LNCaP clone FGC (cell line): ENCODE data around the gene SCARB1.

ENCODE experiments used
- DNase-seq: peaks from one replicate; pipeline ENCODE4 v3.0.0-alpha.2; 2011; ENCODE audit warnings: low read depth
- H3K4me3 ChIP-seq: 2 replicates; pipeline ENCODE4 v1.5.1; 2011; ENCODE audit warnings: mild to moderate bottlenecking, low read depth, low read length, control low read depth
- TF ChIP-seq, protein P1 (sequence below): IDR thresholded peaks from 2 replicates; pipeline ENCODE4 v1.5.1; 2012; ENCODE audit warnings: mild to moderate bottlenecking; ENCODE audit not compliant: control insufficient read depth, insufficient read depth; ENCODE audit errors: extremely low read depth

SCARB1 gene

GRCh38 chr12:124762791-124763593 is 100.7 kb downstream of the SCARB1 start:
- H3K4me3 ChIP-seq, result no peak overlapping the region
- DNase-seq, result no peak
- TF ChIP-seq, protein P1, sequence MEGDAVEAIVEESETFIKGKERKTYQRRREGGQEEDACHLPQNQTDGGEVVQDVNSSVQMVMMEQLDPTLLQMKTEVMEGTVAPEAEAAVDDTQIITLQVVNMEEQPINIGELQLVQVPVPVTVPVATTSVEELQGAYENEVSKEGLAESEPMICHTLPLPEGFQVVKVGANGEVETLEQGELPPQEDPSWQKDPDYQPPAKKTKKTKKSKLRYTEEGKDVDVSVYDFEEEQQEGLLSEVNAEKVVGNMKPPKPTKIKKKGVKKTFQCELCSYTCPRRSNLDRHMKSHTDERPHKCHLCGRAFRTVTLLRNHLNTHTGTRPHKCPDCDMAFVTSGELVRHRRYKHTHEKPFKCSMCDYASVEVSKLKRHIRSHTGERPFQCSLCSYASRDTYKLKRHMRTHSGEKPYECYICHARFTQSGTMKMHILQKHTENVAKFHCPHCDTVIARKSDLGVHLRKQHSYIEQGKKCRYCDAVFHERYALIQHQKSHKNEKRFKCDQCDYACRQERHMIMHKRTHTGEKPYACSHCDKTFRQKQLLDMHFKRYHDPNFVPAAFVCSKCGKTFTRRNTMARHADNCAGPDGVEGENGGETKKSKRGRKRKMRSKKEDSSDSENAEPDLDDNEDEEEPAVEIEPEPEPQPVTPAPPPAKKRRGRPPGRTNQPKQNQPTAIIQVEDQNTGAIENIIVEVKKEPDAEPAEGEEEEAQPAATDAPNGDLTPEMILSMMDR, result no peak

DNA sequence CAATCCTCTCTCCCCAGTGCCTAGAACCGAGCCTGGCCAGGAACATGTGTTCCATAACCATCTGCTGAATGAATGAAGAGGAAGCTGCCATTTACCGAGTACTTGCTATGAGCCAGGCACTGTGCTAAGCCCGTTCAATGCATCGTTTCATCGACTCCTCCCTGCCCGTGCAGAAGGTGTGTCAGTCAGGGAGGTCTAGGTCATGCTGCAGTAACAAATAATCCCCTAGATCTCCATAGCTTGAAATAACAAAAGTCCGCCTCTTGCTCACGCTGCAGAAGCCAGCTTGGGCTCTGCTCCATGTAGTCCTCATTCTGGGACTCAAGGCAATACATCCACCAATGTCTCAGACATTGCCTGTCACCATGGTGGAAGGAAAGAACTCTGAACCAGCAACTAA is 101.3 kb downstream of the SCARB1 start:
- H3K4me3 ChIP-seq, result no peak overlapping the region
- DNase-seq, result no peak
- TF ChIP-seq, protein P1, result no peak

DNA sequence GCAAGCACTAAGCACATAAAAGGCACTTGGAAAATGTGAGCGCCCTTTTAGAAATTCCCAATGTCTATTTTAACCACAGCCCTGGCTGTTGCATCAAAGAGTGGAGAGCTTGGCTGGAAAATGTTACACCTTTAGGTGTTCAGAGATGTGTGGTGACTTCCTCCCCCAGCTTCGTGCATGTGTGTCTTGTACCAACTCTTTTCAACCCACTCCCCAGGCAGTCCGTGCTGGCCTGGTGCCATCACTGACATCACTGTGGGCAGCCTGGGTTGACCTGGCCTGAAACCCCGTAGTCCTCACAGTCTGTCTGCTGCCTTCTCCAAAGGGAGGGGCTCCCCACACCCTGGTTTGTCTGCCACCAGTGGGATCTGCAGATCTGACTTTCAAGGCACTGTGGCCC is 101.8 kb downstream of the SCARB1 start:
- no peak overlapping the region for H3K4me3 ChIP-seq
- DNase-seq, result no peak
- TF ChIP-seq, protein P1, result no peak

DNA sequence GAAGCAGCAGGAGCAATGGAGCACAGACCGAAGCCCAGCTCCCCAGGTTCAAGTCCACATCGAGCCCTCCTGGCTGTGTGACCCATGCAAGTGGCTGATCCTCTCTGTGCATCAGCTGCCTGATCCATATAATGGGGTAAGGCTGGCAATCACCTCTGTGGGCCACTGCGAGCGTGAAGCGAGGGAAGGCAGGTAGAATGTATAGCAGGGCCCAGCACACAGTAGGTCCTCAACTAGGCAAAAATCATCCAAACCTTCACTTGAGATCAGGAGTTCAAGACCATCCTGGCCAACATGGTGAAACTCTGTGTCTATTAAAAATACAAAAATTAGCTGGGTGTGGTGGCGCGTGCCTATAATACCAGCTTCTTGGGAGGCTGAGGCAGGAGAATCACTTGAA is 102.6 kb downstream of the SCARB1 start:
- no peak overlapping the region for H3K4me3 ChIP-seq
- TF ChIP-seq, protein P1, result no peak
- no peak for DNase-seq

DNA sequence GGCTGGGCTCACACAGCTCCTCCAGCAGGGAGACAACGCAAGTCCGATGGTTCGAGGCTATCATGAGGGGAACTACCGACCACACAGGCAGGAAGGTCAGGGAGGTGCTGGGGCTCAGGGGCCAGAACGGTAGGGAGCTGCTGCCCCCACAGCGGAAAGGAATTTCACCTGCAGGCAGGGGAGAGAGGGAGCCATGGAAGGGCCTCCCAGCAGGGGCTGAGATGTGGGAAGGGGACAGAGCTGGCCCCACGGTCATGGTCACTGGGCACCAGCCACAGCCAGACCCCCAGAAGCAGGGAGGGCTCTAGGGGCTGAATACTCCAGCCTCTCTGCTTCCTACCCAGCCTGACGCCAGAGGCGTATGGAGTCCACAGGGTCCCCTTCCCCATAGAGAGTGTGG is 103.1 kb downstream of the SCARB1 start:
- TF ChIP-seq, protein P1, result no peak
- H3K4me3 ChIP-seq, result no peak overlapping the region
- DNase-seq, result no peak

DNA sequence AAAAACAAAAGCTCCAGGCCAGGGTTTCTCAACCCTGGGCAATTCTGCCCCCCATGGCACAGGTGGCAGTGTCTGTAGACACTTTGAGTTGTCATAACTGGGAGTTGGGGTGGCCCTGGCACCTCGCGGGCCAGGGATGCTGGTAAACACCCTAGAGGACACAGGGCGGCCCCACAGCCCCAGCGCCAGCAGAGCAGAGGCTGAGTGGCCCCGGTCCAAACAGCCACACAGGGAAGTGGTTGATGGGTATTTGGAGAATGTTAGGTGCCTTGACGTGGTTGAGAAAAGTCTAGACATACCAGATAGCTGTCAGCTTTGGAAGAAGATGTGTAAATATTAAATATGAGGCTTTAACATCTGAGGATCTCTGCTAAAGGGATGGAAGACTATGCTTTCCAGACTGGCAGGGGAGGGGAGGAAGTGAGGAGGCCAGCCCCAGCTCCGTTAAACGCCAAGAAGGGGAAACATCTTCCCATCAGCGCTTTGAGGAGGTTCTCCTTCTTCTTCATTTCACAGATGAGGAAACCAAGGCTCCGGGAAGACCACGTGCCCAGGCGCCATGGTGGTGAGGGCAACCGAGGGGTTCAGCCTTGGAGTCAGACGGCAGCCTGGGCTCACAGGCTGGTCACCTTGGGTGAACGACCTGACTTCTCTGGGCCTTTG is 103.7 kb downstream of the SCARB1 start:
- TF ChIP-seq, protein P1, result no peak
- no peak for DNase-seq
- no peak overlapping the region for H3K4me3 ChIP-seq
